GM23338 (cell line): ENCODE measurements around the gene COX4I2. TPM values are rescaled to one million over a fixed set of nuclear protein-coding genes. Genes with fewer than 3 reads are reported as not detected.

ENCODE experiments used
- ATAC-seq: fragments of 200-7000 bp; cut with Tn5 transposase; 3 replicates; pipeline ENCODE4 v1.9.1; 2020
- DNase-seq: peaks from one replicate; pipeline ENCODE4 v3.0.0-alpha.2; 2015; ENCODE audit warnings: low spot score
- H2AFZ ChIP-seq: fragments of 200-600 bp; sonication (generic); 2 replicates; pipeline ENCODE4 v1.8.0; 2016; ENCODE audit warnings: antibody characterized with exemption, mild to moderate bottlenecking, moderate library complexity
- H3F3A ChIP-seq: fragments of 200-600 bp; sonication (generic); replicated peaks from 2 replicates; pipeline ENCODE4 v1.8.0; 2017; ENCODE audit warnings: antibody characterized with exemption, mixed run types, low read depth
- H3K27ac ChIP-seq: fragments of 200-600 bp; sonication (generic); 2 replicates; pipeline ENCODE4 v1.6.1; 2016; ENCODE audit warnings: low read depth
- H3K27me3 ChIP-seq: fragments of 200-600 bp; sonication (generic); 2 replicates; pipeline ENCODE4 v1.8.0; 2016; ENCODE audit warnings: mild to moderate bottlenecking, mixed run types, moderate library complexity; ENCODE audit not compliant: insufficient read depth
- H3K36me3 ChIP-seq: fragments of 200-600 bp; sonication (generic); 2 replicates; pipeline ENCODE4 v1.8.0; 2016; ENCODE audit warnings: mild to moderate bottlenecking; ENCODE audit not compliant: insufficient read depth
- H3K4me1 ChIP-seq: fragments of 200-600 bp; sonication (generic); 2 replicates; pipeline ENCODE4 v1.8.0; 2016; ENCODE audit warnings: mild to moderate bottlenecking, moderate library complexity; ENCODE audit not compliant: insufficient read depth
- H3K4me2 ChIP-seq: fragments of 200-600 bp; sonication (generic); 2 replicates; pipeline ENCODE4 v1.7.1; 2017; ENCODE audit warnings: mixed run types
- H3K4me3 ChIP-seq: fragments of 200-600 bp; sonication (generic); 2 replicates; pipeline ENCODE4 v1.6.1; 2016; ENCODE audit warnings: mixed run types
- H3K79me2 ChIP-seq: fragments of 200-600 bp; sonication (generic); replicated peaks from 2 replicates; pipeline ENCODE4 v1.8.0; 2017; ENCODE audit warnings: mild to moderate bottlenecking; ENCODE audit not compliant: insufficient read depth
- H3K9me2 ChIP-seq: fragments of 200-600 bp; sonication (generic); 2 replicates; pipeline ENCODE4 v1.8.0; 2017; ENCODE audit not compliant: insufficient read depth
- H4K20me1 ChIP-seq: fragments of 200-600 bp; sonication (generic); replicated peaks from 2 replicates; pipeline ENCODE4 v1.8.0; 2017; ENCODE audit warnings: mild to moderate bottlenecking; ENCODE audit not compliant: insufficient read depth
- H3K27ac Mint-ChIP-seq: 2 replicates; pipeline ENCODE4 v1.8.0; 2020; ENCODE audit warnings: inconsistent platforms, mild to moderate bottlenecking, moderate library complexity, mixed read lengths
- H3K27me3 Mint-ChIP-seq: 3 replicates; pipeline ENCODE4 v1.8.0; 2022; ENCODE audit warnings: low read depth, mild to moderate bottlenecking, moderate library complexity, mixed read lengths, inconsistent platforms; ENCODE audit not compliant: insufficient read depth, poor library complexity
- H3K36me3 Mint-ChIP-seq: 3 replicates; pipeline ENCODE4 v1.8.0; 2021; ENCODE audit warnings: low read depth, mild to moderate bottlenecking, inconsistent platforms, moderate library complexity, mixed read lengths
- H3K4me1 Mint-ChIP-seq: 3 replicates; pipeline ENCODE4 v1.8.0; 2020; ENCODE audit warnings: mild to moderate bottlenecking, inconsistent platforms, mixed read lengths
- H3K4me3 Mint-ChIP-seq: 3 replicates; pipeline ENCODE4 v1.8.0; 2021; ENCODE audit warnings: moderate library complexity, mild to moderate bottlenecking, inconsistent platforms, mixed read lengths
- H3K9me3 Mint-ChIP-seq: 3 replicates; pipeline ENCODE4 v1.8.0; 2020; ENCODE audit warnings: moderate library complexity, mild to moderate bottlenecking, inconsistent platforms, mixed read lengths
- EZH2 ChIP-seq: fragments of 200-600 bp; sonication (generic); IDR thresholded peaks from one replicate; pipeline ENCODE4 v1.8.0; 2017; ENCODE audit warnings: antibody characterized with exemption, mild to moderate bottlenecking, low read depth; ENCODE audit not compliant: unreplicated experiment
- EZH2phosphoT487 ChIP-seq: fragments of 200-600 bp; sonication (generic); IDR thresholded peaks from one replicate; pipeline ENCODE4 v1.8.1; 2018; ENCODE audit warnings: antibody characterized with exemption; ENCODE audit not compliant: unreplicated experiment
- NANOG ChIP-seq: IDR thresholded peaks from 2 replicates; pipeline ENCODE4 v1.6.1; 2016; ENCODE audit warnings: antibody characterized with exemption, borderline replicate concordance
- STAT1 ChIP-seq: IDR thresholded peaks from one replicate; pipeline ENCODE4 v1.6.1; 2016; ENCODE audit warnings: antibody characterized with exemption; ENCODE audit not compliant: unreplicated experiment
- ZNF331 ChIP-seq: fragments of 250-450 bp; sonication (Bioruptor Pico); IDR thresholded peaks from 2 replicates; pipeline ENCODE4 v1.5.0; 2020; ENCODE audit warnings: low read depth, mild to moderate bottlenecking, moderate library complexity
- polyA plus RNA-seq: library from polyadenylated mRNA; unstranded; fragments of >200 nt; fragmentation: Nextera tagmentation; extraction: Ambion mirVana; gene quantifications from 2 replicates; pipeline ENCODE4 v1.2.1, GENCODE V29; 2016
- total RNA-seq: library from RNA; depleted of rRNA; stranded (reverse); fragments of >200 nt; shearing (Covaris generic); gene quantifications from 2 replicates; pipeline ENCODE4 v1.2.3, GENCODE V29; 2014
- TF ChIP-seq, protein P1 (sequence below): fragments of 250-450 bp; sonication (Bioruptor Pico); IDR thresholded peaks from 2 replicates; pipeline ENCODE4 v1.5.0; 2020; ENCODE audit warnings: mild to moderate bottlenecking, moderate library complexity
- TF ChIP-seq, protein P2 (sequence below): IDR thresholded peaks from one replicate; pipeline ENCODE4 v1.6.1; 2018; ENCODE audit warnings: antibody characterized with exemption; ENCODE audit not compliant: unreplicated experiment
- TF ChIP-seq, protein P3 (sequence below), 2 experiments: fragments of 200-600 bp in 1 of 2; sonication (generic) in 1 of 2; conservative IDR thresholded peaks; 2 replicates each; pipeline versions ENCODE4 v1.5.1 to v1.6.1; 2016 to 2017; ENCODE audit warnings: antibody characterized with exemption in 2 of 2, low read depth in 2 of 2, mild to moderate bottlenecking in 2 of 2, moderate library complexity in 1 of 2

The COX4I2 gene
- total and polyA plus RNA-seq, 2 experiments from 2014 or later = 0.63 TPM; not detected in 1

DNA sequence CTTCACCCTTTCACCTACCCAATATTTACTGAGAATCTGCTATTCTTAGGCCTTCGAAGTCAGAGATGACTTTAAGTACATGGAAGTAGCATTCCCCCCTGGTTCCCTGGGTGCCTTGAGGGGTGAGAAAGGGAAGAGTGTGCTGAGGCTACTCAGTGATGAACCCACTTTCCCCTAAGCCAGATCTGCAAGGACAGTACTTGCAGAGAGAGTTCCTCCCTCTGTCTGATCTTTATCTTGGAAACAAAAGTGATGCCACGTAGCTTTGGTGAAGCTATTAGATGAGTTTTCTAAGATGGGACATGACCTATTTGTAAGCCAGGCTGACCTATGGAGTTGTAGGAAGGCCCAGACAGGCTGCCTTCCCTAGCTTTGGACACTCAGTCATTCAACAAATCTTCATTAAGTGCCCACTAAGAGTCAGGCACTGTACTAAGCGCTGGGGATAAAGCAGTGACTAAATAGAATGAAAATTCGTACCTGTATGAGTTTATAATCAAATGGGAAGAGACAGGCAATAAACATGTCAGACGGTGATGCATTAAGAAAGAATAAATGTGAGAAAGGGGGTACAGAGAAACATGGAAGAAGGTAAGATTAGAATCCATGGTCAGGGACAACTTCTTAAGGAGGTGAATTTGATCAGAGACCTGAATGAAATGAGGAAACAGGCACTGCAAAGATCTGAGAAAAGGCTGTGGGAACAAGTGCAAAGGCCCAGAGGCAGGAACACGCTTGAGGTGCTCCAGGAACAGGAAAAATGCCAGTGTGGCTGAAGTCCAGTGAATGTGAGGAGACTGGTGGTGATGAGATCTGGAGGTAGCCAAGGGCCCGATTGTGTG, 42.8 kb downstream of the COX4I2 start (continued):
- TF ChIP-seq, protein P1, sequence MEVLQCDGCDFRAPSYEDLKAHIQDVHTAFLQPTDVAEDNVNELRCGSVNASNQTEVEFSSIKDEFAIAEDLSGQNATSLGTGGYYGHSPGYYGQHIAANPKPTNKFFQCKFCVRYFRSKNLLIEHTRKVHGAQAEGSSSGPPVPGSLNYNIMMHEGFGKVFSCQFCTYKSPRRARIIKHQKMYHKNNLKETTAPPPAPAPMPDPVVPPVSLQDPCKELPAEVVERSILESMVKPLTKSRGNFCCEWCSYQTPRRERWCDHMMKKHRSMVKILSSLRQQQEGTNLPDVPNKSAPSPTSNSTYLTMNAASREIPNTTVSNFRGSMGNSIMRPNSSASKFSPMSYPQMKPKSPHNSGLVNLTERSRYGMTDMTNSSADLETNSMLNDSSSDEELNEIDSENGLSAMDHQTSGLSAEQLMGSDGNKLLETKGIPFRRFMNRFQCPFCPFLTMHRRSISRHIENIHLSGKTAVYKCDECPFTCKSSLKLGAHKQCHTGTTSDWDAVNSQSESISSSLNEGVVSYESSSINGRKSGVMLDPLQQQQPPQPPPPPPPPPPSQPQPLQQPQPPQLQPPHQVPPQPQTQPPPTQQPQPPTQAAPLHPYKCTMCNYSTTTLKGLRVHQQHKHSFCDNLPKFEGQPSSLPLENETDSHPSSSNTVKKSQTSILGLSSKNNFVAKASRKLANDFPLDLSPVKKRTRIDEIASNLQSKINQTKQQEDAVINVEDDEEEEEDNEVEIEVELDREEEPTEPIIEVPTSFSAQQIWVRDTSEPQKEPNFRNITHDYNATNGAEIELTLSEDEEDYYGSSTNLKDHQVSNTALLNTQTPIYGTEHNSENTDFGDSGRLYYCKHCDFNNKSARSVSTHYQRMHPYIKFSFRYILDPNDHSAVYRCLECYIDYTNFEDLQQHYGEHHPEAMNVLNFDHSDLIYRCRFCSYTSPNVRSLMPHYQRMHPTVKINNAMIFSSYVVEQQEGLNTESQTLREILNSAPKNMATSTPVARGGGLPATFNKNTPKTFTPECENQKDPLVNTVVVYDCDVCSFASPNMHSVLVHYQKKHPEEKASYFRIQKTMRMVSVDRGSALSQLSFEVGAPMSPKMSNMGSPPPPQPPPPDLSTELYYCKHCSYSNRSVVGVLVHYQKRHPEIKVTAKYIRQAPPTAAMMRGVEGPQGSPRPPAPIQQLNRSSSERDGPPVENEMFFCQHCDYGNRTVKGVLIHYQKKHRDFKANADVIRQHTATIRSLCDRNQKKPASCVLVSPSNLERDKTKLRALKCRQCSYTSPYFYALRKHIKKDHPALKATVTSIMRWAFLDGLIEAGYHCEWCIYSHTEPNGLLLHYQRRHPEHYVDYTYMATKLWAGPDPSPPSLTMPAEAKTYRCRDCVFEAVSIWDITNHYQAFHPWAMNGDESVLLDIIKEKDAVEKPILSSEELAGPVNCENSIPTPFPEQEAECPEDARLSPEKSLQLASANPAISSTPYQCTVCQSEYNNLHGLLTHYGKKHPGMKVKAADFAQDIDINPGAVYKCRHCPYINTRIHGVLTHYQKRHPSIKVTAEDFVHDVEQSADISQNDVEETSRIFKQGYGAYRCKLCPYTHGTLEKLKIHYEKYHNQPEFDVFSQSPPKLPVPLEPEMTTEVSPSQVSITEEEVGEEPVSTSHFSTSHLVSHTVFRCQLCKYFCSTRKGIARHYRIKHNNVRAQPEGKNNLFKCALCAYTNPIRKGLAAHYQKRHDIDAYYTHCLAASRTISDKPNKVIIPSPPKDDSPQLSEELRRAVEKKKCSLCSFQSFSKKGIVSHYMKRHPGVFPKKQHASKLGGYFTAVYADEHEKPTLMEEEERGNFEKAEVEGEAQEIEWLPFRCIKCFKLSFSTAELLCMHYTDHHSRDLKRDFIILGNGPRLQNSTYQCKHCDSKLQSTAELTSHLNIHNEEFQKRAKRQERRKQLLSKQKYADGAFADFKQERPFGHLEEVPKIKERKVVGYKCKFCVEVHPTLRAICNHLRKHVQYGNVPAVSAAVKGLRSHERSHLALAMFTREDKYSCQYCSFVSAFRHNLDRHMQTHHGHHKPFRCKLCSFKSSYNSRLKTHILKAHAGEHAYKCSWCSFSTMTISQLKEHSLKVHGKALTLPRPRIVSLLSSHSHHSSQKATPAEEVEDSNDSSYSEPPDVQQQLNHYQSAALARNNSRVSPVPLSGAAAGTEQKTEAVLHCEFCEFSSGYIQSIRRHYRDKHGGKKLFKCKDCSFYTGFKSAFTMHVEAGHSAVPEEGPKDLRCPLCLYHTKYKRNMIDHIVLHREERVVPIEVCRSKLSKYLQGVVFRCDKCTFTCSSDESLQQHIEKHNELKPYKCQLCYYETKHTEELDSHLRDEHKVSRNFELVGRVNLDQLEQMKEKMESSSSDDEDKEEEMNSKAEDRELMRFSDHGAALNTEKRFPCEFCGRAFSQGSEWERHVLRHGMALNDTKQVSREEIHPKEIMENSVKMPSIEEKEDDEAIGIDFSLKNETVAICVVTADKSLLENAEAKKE (CRISPR knock-in tag) = no peak
- no peak for TF ChIP-seq EZH2phosphoT487
- TF ChIP-seq EZH2 = no peak

DNA sequence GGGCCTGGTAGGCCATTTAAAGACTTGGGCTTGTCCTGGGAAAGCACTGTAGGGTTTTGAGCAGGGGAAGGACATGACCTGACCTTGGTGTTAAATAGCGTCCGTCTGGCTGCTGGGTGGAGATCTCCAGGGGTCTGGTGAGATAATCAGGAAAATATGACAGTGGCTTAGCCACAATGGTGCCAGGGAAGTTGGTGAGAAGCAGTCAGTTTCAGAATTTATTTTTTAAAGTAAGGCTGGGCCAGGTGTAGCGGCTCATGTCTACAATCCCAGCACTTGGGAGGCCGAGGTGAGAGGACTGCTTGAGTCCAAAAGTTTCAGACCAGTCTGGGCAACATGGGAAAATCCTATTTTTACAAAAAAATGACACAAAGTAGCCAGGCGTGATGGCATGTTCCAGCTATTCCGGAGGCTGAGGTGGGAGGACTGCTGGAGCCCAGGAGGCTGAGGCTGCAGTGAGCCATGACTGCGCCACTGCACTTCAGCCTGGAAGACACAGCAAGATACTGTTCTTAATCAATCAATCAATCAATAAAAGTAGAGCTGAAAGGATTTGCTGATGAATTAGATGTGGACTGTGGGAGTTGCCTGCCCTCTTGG, 43.5 kb downstream of the COX4I2 start:
- Histone ChIP-seq H3K4me2 (no peak overlapping the region), H4K20me1 (peaks cover 28% of the 10 kb centered on the region), H3K4me1 (peaks cover 19% of the 10 kb centered on the region), H3K36me3 (0 out of 2 replicates have a peak, but pooled peaks cover 12% of the 10 kb centered on the region), H3K4me3 (no peak overlapping the region), H3K9me2 (peaks cover under 1% of the 10 kb centered on the region; the same call in 1 of the 2 replicates), H3K79me2 (peaks cover 73% of the 10 kb centered on the region), H3K27ac (no peak overlapping the region), H3F3A (peaks cover 33% of the 10 kb centered on the region), H2AFZ (no peak overlapping the region), H3K27me3 (no peaks in the 10 kb centered on the region)
- Mint-ChIP-seq H3K4me1 (peaks cover 23% of the 10 kb centered on the region), H3K27ac (no peak overlapping the region), H3K9me3 (no peaks in the 10 kb centered on the region), H3K36me3 (peaks cover 13% of the 10 kb centered on the region), H3K27me3 (peaks cover 5% of the 10 kb centered on the region), H3K4me3 (no peak overlapping the region)
- no peak for DNase-seq
- no peak for ATAC-seq
- TF ChIP-seq, protein P2, sequence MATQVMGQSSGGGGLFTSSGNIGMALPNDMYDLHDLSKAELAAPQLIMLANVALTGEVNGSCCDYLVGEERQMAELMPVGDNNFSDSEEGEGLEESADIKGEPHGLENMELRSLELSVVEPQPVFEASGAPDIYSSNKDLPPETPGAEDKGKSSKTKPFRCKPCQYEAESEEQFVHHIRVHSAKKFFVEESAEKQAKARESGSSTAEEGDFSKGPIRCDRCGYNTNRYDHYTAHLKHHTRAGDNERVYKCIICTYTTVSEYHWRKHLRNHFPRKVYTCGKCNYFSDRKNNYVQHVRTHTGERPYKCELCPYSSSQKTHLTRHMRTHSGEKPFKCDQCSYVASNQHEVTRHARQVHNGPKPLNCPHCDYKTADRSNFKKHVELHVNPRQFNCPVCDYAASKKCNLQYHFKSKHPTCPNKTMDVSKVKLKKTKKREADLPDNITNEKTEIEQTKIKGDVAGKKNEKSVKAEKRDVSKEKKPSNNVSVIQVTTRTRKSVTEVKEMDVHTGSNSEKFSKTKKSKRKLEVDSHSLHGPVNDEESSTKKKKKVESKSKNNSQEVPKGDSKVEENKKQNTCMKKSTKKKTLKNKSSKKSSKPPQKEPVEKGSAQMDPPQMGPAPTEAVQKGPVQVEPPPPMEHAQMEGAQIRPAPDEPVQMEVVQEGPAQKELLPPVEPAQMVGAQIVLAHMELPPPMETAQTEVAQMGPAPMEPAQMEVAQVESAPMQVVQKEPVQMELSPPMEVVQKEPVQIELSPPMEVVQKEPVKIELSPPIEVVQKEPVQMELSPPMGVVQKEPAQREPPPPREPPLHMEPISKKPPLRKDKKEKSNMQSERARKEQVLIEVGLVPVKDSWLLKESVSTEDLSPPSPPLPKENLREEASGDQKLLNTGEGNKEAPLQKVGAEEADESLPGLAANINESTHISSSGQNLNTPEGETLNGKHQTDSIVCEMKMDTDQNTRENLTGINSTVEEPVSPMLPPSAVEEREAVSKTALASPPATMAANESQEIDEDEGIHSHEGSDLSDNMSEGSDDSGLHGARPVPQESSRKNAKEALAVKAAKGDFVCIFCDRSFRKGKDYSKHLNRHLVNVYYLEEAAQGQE = no peak
- no peak for TF ChIP-seq STAT1
- TF ChIP-seq, protein P3, sequence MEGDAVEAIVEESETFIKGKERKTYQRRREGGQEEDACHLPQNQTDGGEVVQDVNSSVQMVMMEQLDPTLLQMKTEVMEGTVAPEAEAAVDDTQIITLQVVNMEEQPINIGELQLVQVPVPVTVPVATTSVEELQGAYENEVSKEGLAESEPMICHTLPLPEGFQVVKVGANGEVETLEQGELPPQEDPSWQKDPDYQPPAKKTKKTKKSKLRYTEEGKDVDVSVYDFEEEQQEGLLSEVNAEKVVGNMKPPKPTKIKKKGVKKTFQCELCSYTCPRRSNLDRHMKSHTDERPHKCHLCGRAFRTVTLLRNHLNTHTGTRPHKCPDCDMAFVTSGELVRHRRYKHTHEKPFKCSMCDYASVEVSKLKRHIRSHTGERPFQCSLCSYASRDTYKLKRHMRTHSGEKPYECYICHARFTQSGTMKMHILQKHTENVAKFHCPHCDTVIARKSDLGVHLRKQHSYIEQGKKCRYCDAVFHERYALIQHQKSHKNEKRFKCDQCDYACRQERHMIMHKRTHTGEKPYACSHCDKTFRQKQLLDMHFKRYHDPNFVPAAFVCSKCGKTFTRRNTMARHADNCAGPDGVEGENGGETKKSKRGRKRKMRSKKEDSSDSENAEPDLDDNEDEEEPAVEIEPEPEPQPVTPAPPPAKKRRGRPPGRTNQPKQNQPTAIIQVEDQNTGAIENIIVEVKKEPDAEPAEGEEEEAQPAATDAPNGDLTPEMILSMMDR (conservative IDR thresholded peaks at IDR 0.05; ENCODE audit: low read depth in 2 of 2) = no peak
- no peak for TF ChIP-seq NANOG
- no peak for TF ChIP-seq EZH2phosphoT487
- TF ChIP-seq ZNF331 (CRISPR knock-in tag) = no peak
